ENCODE measurements around the gene ARSB. TPM values are rescaled to one million over a fixed set of nuclear protein-coding genes. Genes with fewer than 3 reads are reported as not detected.
"Not testable (repeated sequence)": the region's sequence is repeated elsewhere in the genome, so short reads cannot be mapped to it uniquely, and the experiment has no call there.

The ARSB gene
- total RNA-seq, 1 experiment from 2014 or later: 18.1 TPM

- Histone ChIP-seq H3K4me3 (ENCODE audit: low read depth in 2 of 2, low read length in 2 of 2) (peak overlapping the region; percentile 64 to 68), H3K4me1 (ENCODE audit: control insufficient read depth, insufficient read depth, low read length) (peaks cover 25% of the 10 kb centered on the region), H3K27me3 (ENCODE audit: control insufficient read depth, insufficient read depth, low read length) (no peaks in the 10 kb centered on the region), H3K36me3 (ENCODE audit: control insufficient read depth, insufficient read depth, low read length) (no peaks in the 10 kb centered on the region), H3K27ac (ENCODE audit: low read length) (peak overlapping the region; percentile 90), H3K9me3 (ENCODE audit: control insufficient read depth, insufficient read depth, low read depth, low read length) (no peaks in the 10 kb centered on the region)
- CTCF ChIA-PET: interaction anchor here (0.6 to 0.7 kb wide), 5 partner anchors 16 to 942 kb away, joined by 3 to 25 read pairs (median 4); no protein-coding TSS in a partner anchor
- peak; percentile 87 for ATAC-seq
- POLR2A ChIA-PET: interaction anchor here (0.6 kb wide), 1 partner anchor 578 kb away, joined by 3 read pairs; no protein-coding TSS in a partner anchor
- intact Hi-C loops (cut with micrococcal nuclease; ENCODE audit: unreplicated experiment): no loop called here
- in situ Hi-C loops (cut with HindIII; ENCODE audit: low pct_unique_long_range_greater_than_20kb, low sequenced_read_pairs): no loop called here
- BruUV-seq (replicated peaks): no TSS peak
- DNase-seq (ENCODE audit: low read depth, low spot score): peak; percentile 50
- peak; percentile 23; the same call in 1 of the 2 replicates for TF ChIP-seq CTCF (IDR thresholded peaks at IDR 0.05)
- TF ChIP-seq POLR2AphosphoS5 (IDR thresholded peaks at IDR 0.05; ENCODE audit: low read depth, low read length): peak; percentile 72; the same call in 1 of the 2 replicates
- no peak for TF ChIP-seq TCF7L2 (IDR thresholded peaks at IDR 0.05; ENCODE audit: low read depth, low read length)
Measured at GRCh38 chr5:78984439-78985115, 533 bp downstream of the ARSB start.

GRCh38 chr5:78983601-78984438, 1.3 kb downstream of the ARSB start:
- peak; percentile 1 for ATAC-seq
- Histone ChIP-seq H3K9me3 (ENCODE audit: control insufficient read depth, insufficient read depth, low read depth, low read length) (no peaks in the 10 kb centered on the region), H3K36me3 (ENCODE audit: control insufficient read depth, insufficient read depth, low read length) (no peaks in the 10 kb centered on the region), H3K4me1 (ENCODE audit: control insufficient read depth, insufficient read depth, low read length) (peaks cover 25% of the 10 kb centered on the region), H3K27ac (ENCODE audit: low read length) (peak overlapping the region; percentile 90), H3K4me3 (ENCODE audit: low read depth in 2 of 2, low read length in 2 of 2) (peak overlapping the region; percentile 64 to 68), H3K27me3 (ENCODE audit: control insufficient read depth, insufficient read depth, low read length) (no peaks in the 10 kb centered on the region)
- CTCF ChIA-PET: no interaction called here
- no peak for DNase-seq (ENCODE audit: low read depth, low spot score)
- in situ Hi-C loops (cut with HindIII; ENCODE audit: low pct_unique_long_range_greater_than_20kb, low sequenced_read_pairs) (no loop called here), intact Hi-C loops (cut with micrococcal nuclease; ENCODE audit: unreplicated experiment) (no loop called here)
- TSS peak; percentile 88 for BruUV-seq (replicated peaks)
- POLR2A ChIA-PET: interaction anchor here (0.6 kb wide), 1 partner anchor 578 kb away, joined by 3 read pairs; no protein-coding TSS in a partner anchor
- TF ChIP-seq POLR2AphosphoS5 (IDR thresholded peaks at IDR 0.05; ENCODE audit: low read depth, low read length) (no peak), REST (IDR thresholded peaks at IDR 0.05; ENCODE audit: insufficient read depth in 1 of 2, low read depth in 2 of 2, low read length in 1 of 2) (no peak), SIN3A (IDR thresholded peaks at IDR 0.05; ENCODE audit: borderline replicate concordance, insufficient read depth, low read depth, low read length) (no peak), TCF7L2 (IDR thresholded peaks at IDR 0.05; ENCODE audit: low read depth, low read length) (no peak), CTCF (IDR thresholded peaks at IDR 0.05) (no peak)

GRCh38 chr5:78983194-78983593, 1.9 kb downstream of the ARSB start:
- H3K36me3 ChIP-seq (ENCODE audit: control insufficient read depth, insufficient read depth, low read length); in situ Hi-C loops (cut with HindIII; ENCODE audit: low pct_unique_long_range_greater_than_20kb, low sequenced_read_pairs); DNase-seq (ENCODE audit: low read depth, low spot score); H3K4me3 ChIP-seq (ENCODE audit: low read depth in 2 of 2, low read length in 2 of 2); CTCF ChIA-PET; intact Hi-C loops (cut with micrococcal nuclease; ENCODE audit: unreplicated experiment); ATAC-seq; H3K9me3 ChIP-seq (ENCODE audit: control insufficient read depth, insufficient read depth, low read depth, low read length); H3K27me3 ChIP-seq (ENCODE audit: control insufficient read depth, insufficient read depth, low read length); BruUV-seq (replicated peaks); POLR2A ChIA-PET: not testable (repeated sequence)
- Histone ChIP-seq H3K4me1 (ENCODE audit: control insufficient read depth, insufficient read depth, low read length) (peaks cover 25% of the 10 kb centered on the region), H3K27ac (ENCODE audit: low read length) (peak overlapping the region; percentile 90)
